Thoracic aorta (tissue), 2 donors: ENCODE data around the gene SLC6A2. TPM values are rescaled to one million over a fixed set of nuclear protein-coding genes. Genes with fewer than 3 reads are reported as not detected.

Source experiments
- ATAC-seq: fragments of 150-250 bp; one replicate; pipeline ENCODE4 v1.8.0; 2017; ENCODE audit warnings: low read depth; ENCODE audit not compliant: insufficient number of reproducible peaks, low FRiP score
- DNase-seq: peaks from one replicate; pipeline ENCODE4 v3.0.0-alpha.2; 2020; ENCODE audit warnings: low spot score
- H3K27ac ChIP-seq, 2 donors: fragments of 200-600 bp; sonication (generic); 1 replicate in 1 of 2; 2 replicates in 1 of 2; pipeline ENCODE4 v1.5.1; 2016; ENCODE audit warnings: mild to moderate bottlenecking in 2 of 2, moderate library complexity in 2 of 2
- H3K27me3 ChIP-seq: fragments of 200-600 bp; sonication (generic); replicated peaks from 2 replicates; pipeline ENCODE4 v1.6.0; 2016; ENCODE audit warnings: mild to moderate bottlenecking; ENCODE audit not compliant: insufficient read depth
- H3K36me3 ChIP-seq: fragments of 200-600 bp; sonication (generic); one replicate; pipeline ENCODE4 v1.5.1; 2016
- H3K4me1 ChIP-seq, 2 donors: fragments of 200-600 bp; sonication (generic); 1 replicate in 1 of 2; 2 replicates in 1 of 2; pipeline versions ENCODE4 v1.5.1 to v1.6.0; 2016; ENCODE audit warnings: low read depth in 2 of 2, mild to moderate bottlenecking in 1 of 2; ENCODE audit not compliant: control insufficient read depth in 1 of 2
- H3K4me3 ChIP-seq: fragments of 200-600 bp; sonication (generic); 2 replicates; pipeline ENCODE4 v1.5.1; 2016; ENCODE audit warnings: mild to moderate bottlenecking
- H3K9me3 ChIP-seq: fragments of 200-600 bp; sonication (generic); 2 replicates; pipeline ENCODE4 v1.5.1; 2016
- CTCF ChIP-seq: fragments of 200-600 bp; sonication (generic); IDR thresholded peaks from one replicate; pipeline ENCODE4 v1.5.1; 2019; ENCODE audit warnings: antibody characterized with exemption
- total RNA-seq, 2 donors: library from RNA; depleted of rRNA; stranded (reverse); fragments of >200 nt; gene quantifications; one replicate each; pipeline versions ENCODE4 v1.1.0 to v1.2.3, GENCODE V29; 2016

SLC6A2 gene
- total RNA-seq, 2 donors from 2014 or later = 0.85 TPM; not detected in 1

- H3K27me3 ChIP-seq = no peaks in the 10 kb centered on the region
- no peaks in the 10 kb centered on the region for H3K36me3 ChIP-seq
- TF ChIP-seq CTCF = no peak
- no peaks in the 10 kb centered on the region for H3K4me1 ChIP-seq
- ATAC-seq (no peak), DNase-seq (no peak)
- H3K27ac ChIP-seq = no peak overlapping the region
- H3K9me3 ChIP-seq = no peaks in the 10 kb centered on the region
- H3K4me3 ChIP-seq = no peak overlapping the region
Observed at GRCh38 chr16:55695595-55695994, 39.8 kb downstream of the SLC6A2 start.

- Histone ChIP-seq H3K27ac (no peak overlapping the region), H3K27me3 (no peaks in the 10 kb centered on the region), H3K9me3 (no peaks in the 10 kb centered on the region), H3K4me1 (no peaks in the 10 kb centered on the region), H3K36me3 (no peaks in the 10 kb centered on the region), H3K4me3 (no peak overlapping the region)
- ATAC-seq (no peak), DNase-seq (no peak)
- TF ChIP-seq CTCF = no peak
Observed at GRCh38 chr16:55697867-55698266, 42.1 kb downstream of the SLC6A2 start.

- ATAC-seq (no peak), DNase-seq (no peak)
- Histone ChIP-seq H3K36me3 (no peaks in the 10 kb centered on the region), H3K4me1 (no peaks in the 10 kb centered on the region), H3K9me3 (no peaks in the 10 kb centered on the region), H3K27me3 (no peaks in the 10 kb centered on the region), H3K4me3 (no peak overlapping the region), H3K27ac (no peak overlapping the region)
- TF ChIP-seq CTCF = no peak
Observed at GRCh38 chr16:55698331-55698730, 42.5 kb downstream of the SLC6A2 start.

GRCh38 chr16:55698946-55699345, 43.2 kb downstream of the SLC6A2 start:
- ATAC-seq (no peak), DNase-seq (no peak)

GRCh38 chr16:55699616-55700015, 43.8 kb downstream of the SLC6A2 start:
- Histone ChIP-seq H3K4me1 (no peaks in the 10 kb centered on the region), H3K36me3 (no peaks in the 10 kb centered on the region), H3K27me3 (no peaks in the 10 kb centered on the region), H3K27ac (no peak overlapping the region), H3K9me3 (no peaks in the 10 kb centered on the region), H3K4me3 (no peak overlapping the region)
- DNase-seq (no peak), ATAC-seq (no peak)
- TF ChIP-seq CTCF = no peak

More at GRCh38 chr16:55698946-55699345, 43.2 kb downstream of the SLC6A2 start:
- no peak for TF ChIP-seq CTCF
- no peak overlapping the region for H3K27ac ChIP-seq
- H3K4me3 ChIP-seq = no peak overlapping the region
- H3K36me3 ChIP-seq = no peaks in the 10 kb centered on the region
- H3K4me1 ChIP-seq = no peaks in the 10 kb centered on the region
- H3K9me3 ChIP-seq = no peaks in the 10 kb centered on the region
- no peaks in the 10 kb centered on the region for H3K27me3 ChIP-seq
